Measurements from ENCODE around the gene TRIM27. TPM values are rescaled to one million over a fixed set of nuclear protein-coding genes. Genes with fewer than 3 reads are reported as not detected.

The TRIM27 gene
- total RNA-seq, 1 experiment from 2014 or later = 79.8 TPM

- no peak for TF ChIP-seq ZNF532 (CRISPR knock-in tag; IDR thresholded peaks at IDR 0.05; ENCODE audit: borderline replicate concordance)
- TF ChIP-seq NFATC4 (CRISPR knock-in tag; IDR thresholded peaks at IDR 0.05) = no peak
- TF ChIP-seq, protein P1, sequence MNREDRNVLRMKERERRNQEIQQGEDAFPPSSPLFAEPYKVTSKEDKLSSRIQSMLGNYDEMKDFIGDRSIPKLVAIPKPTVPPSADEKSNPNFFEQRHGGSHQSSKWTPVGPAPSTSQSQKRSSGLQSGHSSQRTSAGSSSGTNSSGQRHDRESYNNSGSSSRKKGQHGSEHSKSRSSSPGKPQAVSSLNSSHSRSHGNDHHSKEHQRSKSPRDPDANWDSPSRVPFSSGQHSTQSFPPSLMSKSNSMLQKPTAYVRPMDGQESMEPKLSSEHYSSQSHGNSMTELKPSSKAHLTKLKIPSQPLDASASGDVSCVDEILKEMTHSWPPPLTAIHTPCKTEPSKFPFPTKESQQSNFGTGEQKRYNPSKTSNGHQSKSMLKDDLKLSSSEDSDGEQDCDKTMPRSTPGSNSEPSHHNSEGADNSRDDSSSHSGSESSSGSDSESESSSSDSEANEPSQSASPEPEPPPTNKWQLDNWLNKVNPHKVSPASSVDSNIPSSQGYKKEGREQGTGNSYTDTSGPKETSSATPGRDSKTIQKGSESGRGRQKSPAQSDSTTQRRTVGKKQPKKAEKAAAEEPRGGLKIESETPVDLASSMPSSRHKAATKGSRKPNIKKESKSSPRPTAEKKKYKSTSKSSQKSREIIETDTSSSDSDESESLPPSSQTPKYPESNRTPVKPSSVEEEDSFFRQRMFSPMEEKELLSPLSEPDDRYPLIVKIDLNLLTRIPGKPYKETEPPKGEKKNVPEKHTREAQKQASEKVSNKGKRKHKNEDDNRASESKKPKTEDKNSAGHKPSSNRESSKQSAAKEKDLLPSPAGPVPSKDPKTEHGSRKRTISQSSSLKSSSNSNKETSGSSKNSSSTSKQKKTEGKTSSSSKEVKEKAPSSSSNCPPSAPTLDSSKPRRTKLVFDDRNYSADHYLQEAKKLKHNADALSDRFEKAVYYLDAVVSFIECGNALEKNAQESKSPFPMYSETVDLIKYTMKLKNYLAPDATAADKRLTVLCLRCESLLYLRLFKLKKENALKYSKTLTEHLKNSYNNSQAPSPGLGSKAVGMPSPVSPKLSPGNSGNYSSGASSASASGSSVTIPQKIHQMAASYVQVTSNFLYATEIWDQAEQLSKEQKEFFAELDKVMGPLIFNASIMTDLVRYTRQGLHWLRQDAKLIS (CRISPR knock-in tag; IDR thresholded peaks at IDR 0.05; ENCODE audit: borderline replicate concordance) = no peak
- no peak for TF ChIP-seq ZNF671 (CRISPR knock-in tag; IDR thresholded peaks at IDR 0.05)
- TF ChIP-seq GABPB1 (CRISPR knock-in tag; IDR thresholded peaks at IDR 0.05) = no peak
- no peak for TF ChIP-seq CBFB (CRISPR knock-in tag; IDR thresholded peaks at IDR 0.05; ENCODE audit: low read depth)
Observed at GRCh38 chr6:28893172-28893799, 30.5 kb downstream of the TRIM27 start (continued).

DNA sequence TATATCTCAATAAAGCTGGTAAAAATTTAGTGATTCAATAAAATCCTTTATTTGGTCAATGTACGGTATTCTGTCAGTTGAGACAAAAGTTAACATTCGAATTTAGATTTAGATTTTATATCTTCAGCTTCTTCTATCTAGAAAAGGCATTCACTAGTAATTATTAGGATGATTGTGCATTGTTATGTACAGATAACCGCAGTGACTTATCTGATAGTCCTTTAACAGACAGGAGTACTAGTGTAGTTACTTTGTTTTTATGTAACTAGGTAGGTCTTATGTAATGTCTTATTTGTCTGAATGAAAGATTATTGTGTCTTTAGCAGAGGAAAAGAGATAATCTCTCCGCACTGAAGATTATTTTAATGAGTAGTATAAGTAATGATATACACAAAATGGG, 31.3 kb downstream of the TRIM27 start:
- no peak overlapping the region for H3K4me3 Mint-ChIP-seq
- 0 out of 2 replicates have a peak, but pooled peaks cover 2% of the 10 kb centered on the region for H3K27me3 Mint-ChIP-seq (ENCODE audit: low read depth)
- no peak overlapping the region for H3K27ac Mint-ChIP-seq
- no peaks in the 10 kb centered on the region for H3K36me3 Mint-ChIP-seq
- ATAC-seq (no peak), DNase-seq (ENCODE audit: low spot score) (no peak)
- ChIA-PET POLR2A (no interaction called here), CTCF (interaction anchor here (4.4 kb wide), 1 partner anchor 54 kb away, joined by 16 read pairs; no protein-coding TSS in a partner anchor)
- H3K9me3 Mint-ChIP-seq = no peaks in the 10 kb centered on the region
- H3K4me1 Mint-ChIP-seq = peaks cover 9% of the 10 kb centered on the region; the same call in 1 of the 2 replicates
- TF ChIP-seq ZNF281 (CRISPR knock-in tag; IDR thresholded peaks at IDR 0.05) = no peak
- no peak for TF ChIP-seq ZNF532 (CRISPR knock-in tag; IDR thresholded peaks at IDR 0.05; ENCODE audit: borderline replicate concordance)
- no peak for TF ChIP-seq NR1H2 (CRISPR knock-in tag; IDR thresholded peaks at IDR 0.05)
- TF ChIP-seq MYBL2 (CRISPR knock-in tag; IDR thresholded peaks at IDR 0.05) = no peak
- no peak for TF ChIP-seq ESRRA (CRISPR knock-in tag; IDR thresholded peaks at IDR 0.05; ENCODE audit: borderline replicate concordance)
- TF ChIP-seq ZNF317 (CRISPR knock-in tag; IDR thresholded peaks at IDR 0.05; ENCODE audit: borderline replicate concordance, low read depth) = no peak
- no peak for TF ChIP-seq JAZF1 (CRISPR knock-in tag; IDR thresholded peaks at IDR 0.05)
- TF ChIP-seq NFE2L1 (CRISPR knock-in tag; IDR thresholded peaks at IDR 0.05) = no peak
- TF ChIP-seq ZNF671 (CRISPR knock-in tag; IDR thresholded peaks at IDR 0.05) = no peak
- TF ChIP-seq, protein P2, sequence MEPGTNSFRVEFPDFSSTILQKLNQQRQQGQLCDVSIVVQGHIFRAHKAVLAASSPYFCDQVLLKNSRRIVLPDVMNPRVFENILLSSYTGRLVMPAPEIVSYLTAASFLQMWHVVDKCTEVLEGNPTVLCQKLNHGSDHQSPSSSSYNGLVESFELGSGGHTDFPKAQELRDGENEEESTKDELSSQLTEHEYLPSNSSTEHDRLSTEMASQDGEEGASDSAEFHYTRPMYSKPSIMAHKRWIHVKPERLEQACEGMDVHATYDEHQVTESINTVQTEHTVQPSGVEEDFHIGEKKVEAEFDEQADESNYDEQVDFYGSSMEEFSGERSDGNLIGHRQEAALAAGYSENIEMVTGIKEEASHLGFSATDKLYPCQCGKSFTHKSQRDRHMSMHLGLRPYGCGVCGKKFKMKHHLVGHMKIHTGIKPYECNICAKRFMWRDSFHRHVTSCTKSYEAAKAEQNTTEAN (CRISPR knock-in tag; IDR thresholded peaks at IDR 0.05) = no peak
- no peak for TF ChIP-seq MLX (CRISPR knock-in tag; IDR thresholded peaks at IDR 0.05)
- TF ChIP-seq, protein P3, sequence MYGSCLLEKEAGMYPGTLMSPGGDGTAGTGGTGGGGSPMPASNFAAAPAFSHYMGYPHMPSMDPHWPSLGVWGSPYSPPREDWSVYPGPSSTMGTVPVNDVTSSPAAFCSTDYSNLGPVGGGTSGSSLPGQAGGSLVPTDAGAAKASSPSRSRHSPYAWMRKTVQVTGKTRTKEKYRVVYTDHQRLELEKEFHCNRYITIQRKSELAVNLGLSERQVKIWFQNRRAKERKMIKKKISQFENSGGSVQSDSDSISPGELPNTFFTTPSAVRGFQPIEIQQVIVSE (CRISPR knock-in tag; IDR thresholded peaks at IDR 0.05; ENCODE audit: borderline replicate concordance) = no peak
- no peak for TF ChIP-seq SOX15 (CRISPR knock-in tag; IDR thresholded peaks at IDR 0.05)
